Gastrocnemius medialis (tissue), 4 donors: Measurements from ENCODE around the gene PRAMEF12.

Experiments
- CTCF ChIP-seq, 5 experiments: fragments of 450-650 bp in 3 of 5; fragments of 200-600 bp in 2 of 5; sonication (generic) in 2 of 5; IDR thresholded peaks in 4 of 5; conservative IDR thresholded peaks in 1 of 5; 1 replicate in 4 of 5; 2 replicates in 1 of 5; pipeline ENCODE4 v1.5.1; 2016 to 2019; ENCODE audit warnings: antibody characterized with exemption in 5 of 5, mild to moderate bottlenecking in 3 of 5, moderate library complexity in 3 of 5
- POLR2A ChIP-seq, 2 donors: fragments of 450-650 bp; IDR thresholded peaks; one replicate each; pipeline ENCODE4 v1.6.1; 2017; ENCODE audit warnings: antibody characterized with exemption in 2 of 2, mild to moderate bottlenecking in 2 of 2, moderate library complexity in 2 of 2

GRCh38 chr1:12775443-12775842 lies 1.9 kb downstream of the PRAMEF12 start:
- TF ChIP-seq POLR2A (IDR thresholded peaks at IDR 0.05), result no peak
- no peak for TF ChIP-seq CTCF (IDR thresholded peaks at IDR 0.05 in 4 of 5, conservative IDR thresholded peaks at IDR 0.05 in 1 of 5)
